HG02852 (cell line): ENCODE data around the gene RPE.
A peak's percentile ranks its signal among the peaks of the same experiment; 100 is the strongest.

Source experiments
- ATAC-seq: cut with Tn5 transposase; IDR thresholded peaks from one replicate; pipeline ENCODE4 v1.9.1; 2021; ENCODE audit warnings: mild to moderate bottlenecking, moderate library complexity; ENCODE audit not compliant: unreplicated experiment

The RPE gene

GRCh38 chr2:210000464-210001324 lies 1.7 kb upstream of the RPE start:
- no peak for ATAC-seq

GRCh38 chr2:210003359-210003758 lies 921 bp downstream of the RPE start:
- ATAC-seq: no peak

GRCh38 chr2:210004881-210005280 lies 2.4 kb downstream of the RPE start:
- ATAC-seq: no peak

- peak; percentile 44 for ATAC-seq
Observed at GRCh38 chr2:210007895-210008294, 5.5 kb downstream of the RPE start.

GRCh38 chr2:210009126-210009525 lies 6.7 kb downstream of the RPE start:
- no peak for ATAC-seq

- no peak for ATAC-seq
Observed at GRCh38 chr2:210009896-210010295, 7.5 kb downstream of the RPE start.

- no peak for ATAC-seq
Observed at GRCh38 chr2:210020138-210020537, 17.7 kb downstream of the RPE start.

- no peak for ATAC-seq
Observed at GRCh38 chr2:210022824-210023223, 20.4 kb downstream of the RPE start.

GRCh38 chr2:210027608-210028007 lies 25.2 kb downstream of the RPE start:
- no peak for ATAC-seq

- ATAC-seq: no peak
Observed at GRCh38 chr2:210028178-210028577, 25.7 kb downstream of the RPE start.

- ATAC-seq: no peak
Observed at GRCh38 chr2:210034087-210034683, 31.7 kb downstream of the RPE start.

GRCh38 chr2:210035679-210036078 lies 33.2 kb downstream of the RPE start:
- no peak for ATAC-seq

- ATAC-seq: no peak
Observed at GRCh38 chr2:210038078-210038477, 35.6 kb downstream of the RPE start.

- ATAC-seq: no peak
Observed at GRCh38 chr2:210046851-210047500, 44.5 kb downstream of the RPE start.

- ATAC-seq: no peak
Observed at GRCh38 chr2:210049831-210050230, 47.4 kb downstream of the RPE start.

- no peak for ATAC-seq
Observed at GRCh38 chr2:210050885-210051284, 48.4 kb downstream of the RPE start.

- no peak for ATAC-seq
Observed at GRCh38 chr2:210054696-210055095, 52.3 kb downstream of the RPE start.

- no peak for ATAC-seq
Observed at GRCh38 chr2:210055825-210056224, 53.4 kb downstream of the RPE start.

- ATAC-seq: no peak
Observed at GRCh38 chr2:210063306-210063705, 60.9 kb downstream of the RPE start.
